GM10266 (cell line): Measurements from ENCODE around the gene VSTM4.

Experiments used
- DNase-seq: peaks from one replicate; pipeline ENCODE4 v3.0.0; 2012; ENCODE audit errors: extremely low spot score
- TF ChIP-seq, protein P1 (sequence below): IDR thresholded peaks from 2 replicates; pipeline ENCODE4 v1.5.1; 2012; ENCODE audit warnings: mild to moderate bottlenecking, low read depth; ENCODE audit not compliant: control insufficient read depth, insufficient read depth; ENCODE audit errors: missing control alignments

The VSTM4 gene

GRCh38 chr10:49082766-49083165, 32.6 kb downstream of the VSTM4 start:
- TF ChIP-seq, protein P1, sequence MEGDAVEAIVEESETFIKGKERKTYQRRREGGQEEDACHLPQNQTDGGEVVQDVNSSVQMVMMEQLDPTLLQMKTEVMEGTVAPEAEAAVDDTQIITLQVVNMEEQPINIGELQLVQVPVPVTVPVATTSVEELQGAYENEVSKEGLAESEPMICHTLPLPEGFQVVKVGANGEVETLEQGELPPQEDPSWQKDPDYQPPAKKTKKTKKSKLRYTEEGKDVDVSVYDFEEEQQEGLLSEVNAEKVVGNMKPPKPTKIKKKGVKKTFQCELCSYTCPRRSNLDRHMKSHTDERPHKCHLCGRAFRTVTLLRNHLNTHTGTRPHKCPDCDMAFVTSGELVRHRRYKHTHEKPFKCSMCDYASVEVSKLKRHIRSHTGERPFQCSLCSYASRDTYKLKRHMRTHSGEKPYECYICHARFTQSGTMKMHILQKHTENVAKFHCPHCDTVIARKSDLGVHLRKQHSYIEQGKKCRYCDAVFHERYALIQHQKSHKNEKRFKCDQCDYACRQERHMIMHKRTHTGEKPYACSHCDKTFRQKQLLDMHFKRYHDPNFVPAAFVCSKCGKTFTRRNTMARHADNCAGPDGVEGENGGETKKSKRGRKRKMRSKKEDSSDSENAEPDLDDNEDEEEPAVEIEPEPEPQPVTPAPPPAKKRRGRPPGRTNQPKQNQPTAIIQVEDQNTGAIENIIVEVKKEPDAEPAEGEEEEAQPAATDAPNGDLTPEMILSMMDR = no peak
- DNase-seq = no peak

- DNase-seq = no peak
- TF ChIP-seq, protein P1 = no peak
Measured at GRCh38 chr10:49081547-49082275, 33.6 kb downstream of the VSTM4 start.

DNA sequence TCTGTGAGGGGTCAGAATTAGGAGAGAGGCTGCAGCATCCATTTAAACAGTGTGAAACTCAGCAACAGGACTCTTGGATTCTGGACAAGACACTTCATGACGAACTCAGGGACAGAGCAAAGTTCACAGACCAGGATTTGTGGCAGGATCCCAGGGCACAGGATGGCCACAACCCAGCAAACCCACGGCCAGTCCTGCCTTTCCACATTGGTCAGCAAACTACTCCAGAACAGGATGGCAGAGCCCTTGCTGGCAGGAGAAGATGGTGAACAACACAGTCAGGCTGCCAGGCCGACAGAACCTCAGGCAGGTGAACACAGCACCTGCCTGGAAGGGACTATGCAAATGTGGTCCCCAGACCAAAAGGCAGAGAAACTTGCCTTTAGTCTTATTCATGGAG, 34.4 kb downstream of the VSTM4 start:
- no peak for DNase-seq
- TF ChIP-seq, protein P1 = no peak

- TF ChIP-seq, protein P1 = no peak
- DNase-seq = no peak
Measured at GRCh38 chr10:49080071-49080470, 35.3 kb downstream of the VSTM4 start.

DNA sequence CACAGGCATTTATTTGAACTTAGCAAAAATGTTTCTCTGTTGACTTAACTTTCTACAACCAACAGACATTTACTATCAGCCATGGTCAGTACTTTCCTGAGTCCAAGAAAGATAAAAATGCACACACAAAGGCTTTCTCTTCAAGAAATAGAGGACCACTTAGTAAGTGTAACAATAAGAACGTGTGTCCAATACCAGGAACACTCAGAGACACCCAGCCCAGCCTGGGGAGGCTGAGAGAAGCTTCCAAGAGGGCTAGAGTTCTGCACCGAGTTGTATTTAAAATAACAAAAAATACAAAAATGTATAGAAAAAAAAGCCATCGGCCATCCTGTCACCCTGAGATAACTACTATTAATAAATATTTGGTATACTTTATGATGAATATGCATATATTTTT, 35.8 kb downstream of the VSTM4 start:
- TF ChIP-seq, protein P1 = no peak
- no peak for DNase-seq

- DNase-seq = no peak
- TF ChIP-seq, protein P1 = no peak
Measured at GRCh38 chr10:49079072-49079471, 36.2 kb downstream of the VSTM4 start.

GRCh38 chr10:49078433-49078832, 36.9 kb downstream of the VSTM4 start:
- TF ChIP-seq, protein P1 = no peak
- no peak for DNase-seq
